GM13977 (cell line): ENCODE results near the gene NELL1.

Source experiments
- DNase-seq: peaks from one replicate; pipeline ENCODE4 v3.0.0; 2012; ENCODE audit warnings: low spot score
- CTCF ChIP-seq: IDR thresholded peaks from 2 replicates; pipeline ENCODE4 v1.5.1; 2012; ENCODE audit warnings: mild to moderate bottlenecking, control low read depth; ENCODE audit not compliant: insufficient read depth; ENCODE audit errors: extremely low read depth, missing control alignments
- in situ Hi-C: fragments of 300-500 bp; cut with MboI; formaldehyde crosslinking; loops from one replicate; pipeline ENCODE4 v1.12.0; 2022; ENCODE audit warnings: low sequenced_read_pairs, low pct_unique_long_range_greater_than_20kb, mixed read lengths, inconsistent platforms; ENCODE audit not compliant: unreplicated experiment

The NELL1 gene

GRCh38 chr11:20782775-20783174 is 113.4 kb downstream of the NELL1 start:
- no peak for TF ChIP-seq CTCF
- DNase-seq = no peak
- in situ Hi-C loops = loop anchor here (25.0 kb wide), 1 partner anchor 105 kb away; no protein-coding TSS in a partner anchor

- in situ Hi-C loops = loop anchor here (25.0 kb wide), 1 partner anchor 104 kb away; no protein-coding TSS in a partner anchor
- no peak for DNase-seq
Observed at GRCh38 chr11:20783220-20783619, 113.8 kb downstream of the NELL1 start.

GRCh38 chr11:20790622-20791021 is 121.2 kb downstream of the NELL1 start:
- no peak for DNase-seq
- TF ChIP-seq CTCF = no peak
- in situ Hi-C loops = loop anchor here (25.0 kb wide), 1 partner anchor 97 kb away; no protein-coding TSS in a partner anchor

More at GRCh38 chr11:20783220-20783619, 113.8 kb downstream of the NELL1 start:
- no peak for TF ChIP-seq CTCF

GRCh38 chr11:20795005-20795404 is 125.6 kb downstream of the NELL1 start:
- in situ Hi-C loops = loop anchor here (25.0 kb wide), 1 partner anchor 92 kb away; no protein-coding TSS in a partner anchor
- TF ChIP-seq CTCF = no peak
- DNase-seq = no peak

GRCh38 chr11:20808328-20808727 is 138.9 kb downstream of the NELL1 start:
- no peak for TF ChIP-seq CTCF
- in situ Hi-C loops = no loop called here
- no peak for DNase-seq

GRCh38 chr11:20821046-20821445 is 151.7 kb downstream of the NELL1 start:
- no peak for DNase-seq
- no peak for TF ChIP-seq CTCF
- in situ Hi-C loops = no loop called here
